NCI-H2029 treated with DMSO at 0.1 percent for 48 hours (cell line): ENCODE data around the gene PTPRJ.
"Not testable (repeated sequence)": the region's sequence is repeated elsewhere in the genome, so short reads cannot be mapped to it uniquely, and the experiment has no call there.

Source experiments
- DNase-seq: peaks from one replicate; lab custom pipeline; 2025; lab: John Stamatoyannopoulos, UW

PTPRJ gene

DNA sequence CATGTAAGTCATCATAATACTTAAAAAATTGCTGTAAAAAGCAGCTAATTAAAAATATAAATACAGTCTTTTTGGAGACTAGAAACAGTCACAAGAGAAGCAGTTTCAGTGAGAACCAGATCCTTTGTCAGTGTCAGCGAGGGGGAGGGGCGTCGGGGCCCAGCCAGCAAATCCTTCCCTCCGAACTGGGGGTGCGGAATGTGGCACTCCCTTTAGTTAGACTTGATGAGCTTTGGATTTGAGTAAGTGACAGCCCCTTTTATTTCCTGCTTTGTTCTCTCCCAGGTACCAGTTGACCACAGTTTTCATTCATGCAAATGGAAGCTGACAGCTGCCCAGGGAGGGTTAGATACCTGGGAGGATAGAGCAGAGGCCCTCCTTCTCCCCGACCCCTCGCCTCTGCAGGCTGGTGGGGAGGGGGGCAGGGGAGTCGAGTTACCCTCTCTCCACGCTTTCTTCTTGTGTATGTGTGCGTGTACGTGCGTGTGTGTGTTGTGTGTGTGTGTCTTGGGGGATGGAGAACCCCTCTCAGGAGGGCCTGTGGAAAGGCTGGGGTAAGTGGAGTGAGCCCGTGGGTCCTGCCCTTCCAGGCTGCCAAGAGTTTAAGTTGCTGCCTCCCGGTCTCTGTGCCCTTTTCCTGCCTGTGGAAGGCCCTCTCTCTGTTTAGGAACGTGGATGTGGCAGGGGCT, 38.3 kb downstream of the PTPRJ start:
- no peak for DNase-seq

DNA sequence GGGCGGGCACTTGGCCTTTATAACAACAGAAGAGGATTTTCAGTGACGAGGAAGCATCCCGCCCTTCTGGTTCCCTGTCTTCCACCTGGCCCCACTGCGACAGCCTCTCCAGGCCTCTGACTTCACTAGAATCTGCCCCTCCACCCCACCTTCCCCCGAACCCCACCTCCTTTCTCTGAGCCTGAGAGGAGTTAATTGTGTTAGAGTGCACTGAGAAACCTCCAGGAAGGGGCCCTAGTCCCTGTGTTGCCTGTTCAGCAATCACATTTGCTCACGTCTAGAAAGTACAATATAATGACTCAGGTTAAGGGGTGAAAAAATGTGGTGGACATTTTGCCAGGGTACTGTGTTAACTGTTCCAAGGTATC, 38.8 kb downstream of the PTPRJ start:
- no peak for DNase-seq

DNA sequence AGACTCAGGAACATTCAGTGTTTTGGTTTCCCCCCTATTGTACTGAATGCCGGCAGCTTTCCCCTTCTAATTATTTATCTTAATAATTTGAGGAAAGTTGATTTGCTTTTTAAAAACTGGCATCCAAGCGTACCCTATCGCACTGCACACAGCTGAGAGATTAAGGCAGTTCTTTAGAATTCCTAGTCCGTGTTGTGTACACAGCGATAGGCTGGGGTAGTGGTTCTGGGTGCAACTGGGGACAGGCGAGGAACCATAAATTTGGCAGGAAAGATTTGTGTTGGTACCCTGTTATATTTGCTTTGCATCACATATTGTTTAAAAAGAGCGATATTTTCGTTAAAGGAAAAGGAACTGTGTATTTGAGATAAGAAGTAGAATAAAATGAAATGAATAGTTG, 39.2 kb downstream of the PTPRJ start:
- no peak for DNase-seq

DNA sequence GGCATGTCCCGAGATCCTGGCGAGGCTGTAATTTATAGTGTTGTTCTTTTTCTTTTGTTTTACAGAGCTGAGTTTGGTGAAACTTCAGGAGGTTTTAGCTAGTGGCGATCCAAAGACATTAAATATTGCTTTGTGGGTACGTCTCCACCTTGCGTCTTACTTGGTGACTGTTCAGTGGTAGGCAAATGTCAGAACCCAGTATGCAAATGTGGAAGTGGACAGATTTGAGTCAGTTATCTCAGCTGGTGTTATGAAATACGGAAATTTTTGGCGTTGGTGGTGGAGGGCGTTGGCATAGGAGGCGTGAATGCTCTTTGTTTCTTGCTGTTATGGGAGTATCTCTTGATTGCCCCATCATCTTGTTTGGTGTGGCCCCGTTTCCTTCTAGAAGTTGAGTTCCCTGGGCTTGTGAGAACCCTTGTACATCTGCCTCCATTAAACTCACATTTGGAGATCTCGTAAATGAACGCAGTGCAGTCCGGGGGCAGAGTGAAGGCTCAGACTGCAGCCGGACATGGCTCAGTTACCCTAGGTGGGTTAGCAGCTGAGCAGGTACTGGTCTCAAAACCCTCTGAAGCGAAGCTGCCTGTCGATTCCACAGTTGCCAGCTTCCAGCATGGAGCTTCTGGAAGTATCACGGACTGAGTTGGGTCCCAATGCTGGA, 39.9 kb downstream of the PTPRJ start:
- DNase-seq = no peak

DNA sequence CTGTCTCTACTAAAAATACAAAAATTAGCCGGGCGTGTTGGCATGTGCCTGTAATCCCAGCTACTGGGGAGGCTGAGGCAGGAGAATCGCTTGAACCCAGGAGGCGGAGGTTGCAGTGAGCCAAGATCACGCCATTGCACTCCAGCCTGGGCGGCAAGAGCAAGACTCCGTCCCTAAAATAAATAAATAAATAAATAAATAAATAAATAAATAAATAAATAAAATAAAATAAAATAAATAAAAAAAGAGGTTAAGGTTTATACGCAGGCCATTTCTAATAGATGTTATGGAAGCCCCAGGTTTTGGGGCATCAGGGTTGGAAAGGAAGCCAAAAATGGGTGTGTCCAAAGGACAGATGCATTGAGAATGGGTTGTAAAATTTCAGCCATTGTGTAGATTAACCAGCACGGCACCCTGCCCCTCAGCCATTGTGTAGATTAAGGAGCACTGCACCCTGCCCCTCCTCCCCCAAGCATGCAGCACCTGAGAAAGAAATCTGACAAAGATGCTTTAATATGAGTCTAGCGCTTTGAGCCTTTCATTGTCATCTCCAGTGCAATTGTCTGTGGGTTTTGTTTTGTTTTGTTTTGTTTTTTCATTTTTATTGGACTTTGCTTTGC, 41.0 kb downstream of the PTPRJ start:
- DNase-seq = not testable (repeated sequence)

DNA sequence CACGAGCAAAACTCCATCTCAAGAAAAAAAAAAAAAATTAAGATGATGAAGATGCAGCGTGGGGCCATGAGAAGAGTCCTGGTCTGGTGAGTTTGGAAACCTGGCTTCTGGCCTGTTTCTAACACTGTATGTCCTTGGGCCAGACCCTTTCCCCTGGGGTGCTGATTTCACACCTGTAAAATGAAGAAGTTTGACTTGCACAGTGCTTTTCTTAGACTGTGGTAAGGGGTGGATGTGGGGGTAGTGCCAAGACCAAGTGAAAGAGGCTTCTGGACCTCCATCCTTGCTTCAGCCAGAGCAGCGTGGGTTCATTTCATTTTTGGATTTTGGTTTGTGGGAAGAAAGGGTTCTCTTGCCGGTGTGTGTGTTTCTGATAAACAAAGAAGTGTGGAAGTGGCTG, 42.1 kb downstream of the PTPRJ start:
- DNase-seq = no peak

DNA sequence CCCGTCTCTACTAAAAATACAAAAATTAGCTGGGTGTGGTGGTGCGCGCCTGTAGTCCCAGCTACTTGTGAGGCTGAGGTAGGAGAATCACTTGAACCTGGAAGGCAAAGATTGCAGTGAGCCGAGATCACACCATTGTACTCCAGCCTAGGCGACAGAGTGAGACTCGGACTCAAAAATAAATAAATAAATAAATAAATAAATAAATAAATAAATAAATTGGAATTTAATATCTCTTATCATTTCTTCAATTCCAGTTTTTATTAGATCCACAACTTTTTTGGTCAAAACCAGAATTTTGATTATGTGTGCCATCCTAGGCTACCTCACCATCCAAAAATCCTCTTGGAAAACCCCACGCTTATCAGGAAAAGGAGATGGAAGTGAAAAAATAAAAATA, 43.2 kb downstream of the PTPRJ start:
- not testable (repeated sequence) for DNase-seq

DNA sequence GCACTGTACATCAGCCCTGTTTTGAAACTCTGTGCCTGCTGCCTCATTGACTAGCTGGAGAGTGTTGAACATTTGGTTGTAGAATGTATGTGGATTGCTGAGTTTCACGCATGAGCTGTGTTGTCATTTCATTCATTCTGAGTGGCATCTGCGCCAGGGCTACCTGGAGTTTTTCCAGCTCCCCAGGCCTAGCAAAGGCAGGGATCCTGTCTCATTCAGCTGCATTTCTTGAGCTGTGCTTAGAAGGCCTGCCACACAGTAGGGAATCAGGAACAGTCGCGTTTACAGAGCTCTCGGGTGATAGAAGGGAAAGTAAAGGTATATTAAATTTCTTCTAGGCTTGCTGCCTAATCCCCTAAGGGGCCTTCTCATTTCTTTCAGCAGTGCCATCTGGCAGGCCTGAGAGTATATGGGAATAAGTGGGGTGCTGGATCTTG, 44.3 kb downstream of the PTPRJ start:
- DNase-seq = peak; percentile 17

DNA sequence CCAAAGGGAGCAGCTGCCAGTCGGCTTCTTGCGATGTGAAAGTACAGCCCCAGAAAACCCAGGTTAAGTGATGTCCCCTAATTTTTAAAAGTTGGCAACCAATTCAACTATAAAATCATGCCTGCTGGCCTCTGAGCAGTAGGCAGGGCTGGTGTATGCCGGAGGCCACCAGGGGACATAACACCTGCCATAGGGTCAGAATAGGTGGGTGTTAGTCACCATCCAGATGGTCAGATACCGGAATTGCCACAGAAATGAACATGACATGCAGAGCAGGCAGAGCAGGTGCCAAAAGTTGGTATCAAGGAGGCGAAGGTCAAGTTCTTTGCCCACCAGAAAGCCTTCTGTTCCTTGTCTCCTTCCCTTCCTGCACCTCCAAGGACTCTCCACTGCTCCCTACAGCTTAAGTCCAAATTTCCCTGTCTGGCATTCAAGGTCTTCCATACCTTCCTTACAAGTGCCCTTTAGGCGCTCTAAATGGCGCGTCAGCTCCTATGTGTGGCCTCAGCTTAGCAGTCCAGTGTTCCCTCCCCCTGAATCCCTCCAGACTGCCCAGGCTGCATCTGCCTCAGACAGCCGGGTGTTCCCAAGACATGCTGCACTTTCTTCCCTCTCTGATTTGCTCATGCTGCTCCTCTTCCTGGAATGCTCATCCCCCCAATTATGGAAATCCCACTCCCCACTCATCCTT, 45.1 kb downstream of the PTPRJ start:
- DNase-seq = no peak

DNA sequence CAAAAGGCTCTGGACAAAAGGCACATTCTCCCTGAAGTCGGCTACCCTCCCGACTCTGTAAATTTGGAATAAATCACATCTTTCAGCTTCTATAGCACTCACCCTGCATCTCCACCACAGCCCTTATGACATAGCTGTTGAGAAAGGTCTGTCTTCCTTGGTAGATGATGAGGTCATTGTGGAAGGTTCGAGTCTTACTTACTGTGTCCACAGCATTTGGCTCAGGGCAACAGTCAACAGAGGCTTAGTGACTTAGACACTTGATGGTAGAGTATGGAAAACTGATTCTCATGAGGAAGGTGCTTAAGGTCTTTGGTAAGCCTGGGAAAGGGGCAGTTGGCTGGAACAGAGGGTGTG, 45.6 kb downstream of the PTPRJ start:
- DNase-seq = no peak

DNA sequence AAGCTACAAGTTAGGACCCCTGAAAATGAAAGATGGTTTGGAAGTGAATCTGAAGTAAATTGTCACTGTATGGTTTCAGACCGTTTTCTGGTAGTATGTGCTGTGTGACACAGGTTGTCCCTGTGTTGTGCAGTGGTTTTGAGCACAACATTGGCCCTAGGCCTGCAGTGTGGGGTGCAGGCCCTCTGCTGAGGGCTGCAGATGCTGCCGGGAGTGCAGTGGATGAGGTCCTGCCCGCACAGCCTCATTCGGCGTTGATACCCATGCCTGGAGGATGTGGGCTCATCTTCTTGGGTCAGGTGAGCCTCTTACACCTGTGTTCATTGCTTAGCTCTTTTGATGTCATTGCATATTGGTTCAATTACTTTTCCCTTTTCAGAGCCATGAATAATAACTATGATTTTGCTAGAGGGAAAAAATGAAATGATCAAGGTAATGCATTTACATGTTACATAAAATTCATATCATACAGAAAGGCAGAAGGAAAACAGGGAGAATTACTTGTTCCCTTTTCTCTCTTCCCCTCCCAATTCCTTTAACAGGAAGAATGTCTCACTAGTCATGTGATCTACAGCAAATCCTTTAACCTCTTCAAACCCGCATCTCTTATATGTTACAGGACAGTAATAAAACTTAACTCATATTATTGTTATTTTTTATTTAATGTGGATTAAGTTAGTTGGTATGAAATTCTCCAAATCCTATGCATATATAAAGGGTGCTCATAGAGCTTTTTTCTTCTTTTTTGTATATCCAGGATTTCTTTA, 48.7 kb downstream of the PTPRJ start:
- DNase-seq = no peak

DNA sequence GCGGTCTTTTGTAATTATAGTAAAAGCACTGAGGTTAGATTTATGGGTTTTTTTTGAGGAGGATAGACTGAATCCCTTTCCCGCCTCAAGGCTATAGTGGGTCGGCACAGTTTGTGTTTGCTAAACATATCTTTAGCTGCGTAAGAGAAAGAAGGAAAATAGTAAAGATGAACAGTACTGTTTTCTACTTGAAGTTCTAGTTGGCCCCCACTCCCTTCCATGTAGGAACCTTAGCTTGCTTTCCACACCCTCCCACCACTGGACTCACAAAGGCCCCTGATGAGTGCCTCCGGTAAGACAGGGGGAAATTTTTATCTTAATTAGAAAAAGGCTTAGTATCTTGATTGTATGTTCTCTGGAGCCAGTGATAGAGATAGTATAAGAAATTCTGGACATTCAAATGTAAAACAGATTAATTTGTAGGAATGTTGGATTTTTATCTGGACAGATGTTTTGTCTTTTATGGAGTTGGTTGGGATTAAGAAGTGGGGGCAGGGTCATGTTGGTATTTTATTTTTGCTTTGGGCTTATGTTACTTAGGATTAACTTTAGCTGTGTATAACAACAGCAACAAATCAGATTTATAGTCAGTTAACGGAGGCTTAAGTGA, 49.4 kb downstream of the PTPRJ start:
- DNase-seq = no peak

DNA sequence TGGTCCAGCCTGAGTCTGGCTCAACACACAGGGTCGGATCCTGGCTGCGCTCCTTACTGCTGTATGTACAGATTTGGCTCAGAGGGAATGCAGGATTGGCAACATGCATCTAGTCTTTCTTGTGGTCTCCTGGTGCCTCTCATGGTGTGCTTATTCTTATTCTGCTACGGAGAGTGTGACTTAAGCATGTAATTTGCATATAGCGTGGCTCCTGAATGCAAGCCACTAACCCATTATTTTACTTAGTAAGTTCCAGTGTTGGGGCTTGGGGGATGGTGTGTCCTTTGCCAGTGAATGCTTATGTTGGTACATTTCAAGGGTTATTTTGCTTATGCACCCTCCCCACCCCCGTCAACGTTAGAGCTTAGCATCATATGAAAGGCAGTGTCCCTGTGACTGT, 51.2 kb downstream of the PTPRJ start:
- no peak for DNase-seq

DNA sequence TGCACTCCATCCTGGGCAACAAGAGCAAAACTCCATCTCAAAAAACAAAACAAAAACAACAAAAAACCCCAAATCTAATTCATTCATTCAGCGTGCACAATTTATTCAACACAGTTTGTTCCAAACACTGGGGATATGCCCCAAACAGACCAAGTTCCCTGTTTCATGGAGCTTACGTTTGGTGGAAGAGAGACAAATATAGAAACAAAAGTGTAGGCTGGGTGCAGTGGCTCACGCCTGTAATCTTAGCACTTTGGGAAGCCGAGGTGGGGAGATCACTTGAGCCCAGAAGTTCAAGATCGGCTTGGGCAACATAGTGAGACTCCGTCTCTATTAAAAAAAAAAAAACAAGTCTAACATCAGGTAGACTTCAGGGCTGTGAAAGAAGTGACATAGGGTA, 52.4 kb downstream of the PTPRJ start:
- DNase-seq = no peak

DNA sequence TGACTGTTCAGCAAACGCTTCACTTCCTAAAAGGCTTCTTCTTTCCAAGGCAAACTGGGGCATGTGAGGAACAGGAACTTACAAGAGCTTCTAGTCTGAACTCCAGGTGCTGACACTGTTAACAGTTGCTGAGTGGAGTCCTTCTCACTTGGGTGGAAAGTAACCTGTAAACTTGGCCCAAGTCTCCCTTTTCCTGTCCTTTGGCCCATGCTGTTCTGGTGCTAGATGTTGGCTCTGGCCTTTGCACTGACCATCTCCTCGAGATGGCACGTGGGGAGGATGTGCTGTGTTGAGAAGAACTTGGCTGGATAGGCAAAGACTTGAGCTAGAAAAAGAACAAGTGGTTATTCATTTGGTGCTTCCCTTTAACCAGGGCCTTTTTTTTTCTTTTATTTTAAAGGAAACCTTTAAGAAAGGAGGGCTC, 53.6 kb downstream of the PTPRJ start:
- DNase-seq = no peak

DNA sequence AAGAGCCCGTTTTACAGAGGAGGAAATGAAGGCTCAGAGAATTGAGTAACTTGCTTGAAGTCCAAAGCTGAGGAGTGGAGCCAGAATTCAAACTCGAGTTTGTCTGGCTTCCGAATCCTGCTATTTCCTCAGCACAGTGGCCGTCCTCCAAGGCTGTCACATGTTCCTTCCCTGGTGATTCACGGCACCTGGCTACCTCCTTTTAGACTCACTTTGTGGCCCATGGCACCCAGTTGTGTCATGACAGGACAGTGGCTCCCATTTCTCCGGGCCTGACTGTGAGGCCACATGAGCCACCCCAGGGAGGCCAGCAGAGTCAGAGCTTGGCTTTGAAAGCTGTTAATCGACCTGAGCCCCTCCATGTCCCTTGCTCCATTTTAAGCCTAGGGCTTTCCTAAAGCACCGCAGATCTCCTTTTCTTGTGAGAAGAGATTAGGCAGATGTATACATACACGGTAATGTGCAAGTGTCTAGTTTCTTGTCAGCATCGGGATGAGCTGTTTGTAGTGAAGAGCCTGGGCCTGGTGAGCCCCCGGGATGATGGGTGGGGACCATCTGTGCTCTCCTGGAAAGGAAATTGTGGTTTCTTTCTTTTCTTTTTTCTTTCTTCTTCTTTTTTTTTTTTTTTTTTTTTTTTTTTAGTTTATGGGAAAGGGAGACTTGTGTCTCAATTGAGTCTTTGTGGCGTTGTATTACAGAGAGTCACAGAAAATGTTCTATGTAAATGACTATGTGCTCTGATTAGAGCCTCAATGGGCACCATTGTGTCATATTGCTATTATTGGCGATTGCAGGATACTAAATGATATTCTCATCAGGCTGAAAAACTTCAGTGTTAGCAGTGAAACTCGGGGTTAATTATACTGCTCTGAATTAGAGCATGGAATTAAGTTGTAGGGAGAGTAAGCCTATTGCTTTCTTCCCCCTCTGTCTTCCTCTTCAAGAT, 54.8 kb downstream of the PTPRJ start:
- no peak for DNase-seq

DNA sequence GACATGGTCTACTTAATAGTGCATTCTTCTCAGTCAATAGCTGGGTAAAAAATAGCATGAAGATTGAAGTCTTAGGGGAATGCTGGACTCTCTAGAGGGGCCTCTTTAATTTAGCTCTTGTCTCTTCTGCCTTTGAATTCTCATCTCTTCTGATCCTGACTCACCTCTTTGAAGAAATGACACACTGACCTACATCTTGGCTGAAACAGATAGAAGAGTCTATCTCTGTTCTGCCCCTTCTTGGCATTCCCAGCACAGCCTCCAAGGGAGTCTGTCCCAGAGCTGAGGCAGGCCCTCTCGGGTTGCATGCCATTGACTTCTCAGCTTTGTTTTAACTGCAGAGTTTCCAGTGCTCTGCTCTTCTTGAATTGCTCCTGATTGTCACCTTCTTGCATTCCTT, 55.7 kb downstream of the PTPRJ start:
- no peak for DNase-seq

DNA sequence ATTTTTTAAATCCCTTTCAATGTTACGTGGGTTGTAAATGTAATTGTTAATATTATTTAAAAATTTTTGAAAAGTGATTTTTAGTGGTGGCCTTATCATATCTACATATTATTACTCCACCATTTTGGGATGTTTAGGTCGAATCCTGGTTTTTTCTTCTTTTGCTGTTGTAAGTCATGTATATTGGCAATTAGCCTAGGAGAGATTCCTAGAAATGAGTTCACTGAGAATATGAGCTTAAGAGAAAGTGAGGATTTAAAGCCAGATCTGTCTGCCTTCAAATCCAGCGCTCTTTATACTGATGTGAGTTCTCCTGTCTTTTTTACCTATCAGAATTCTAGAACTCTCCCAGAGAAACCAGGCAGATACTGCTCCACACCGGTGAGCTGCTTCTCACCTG, 56.1 kb downstream of the PTPRJ start:
- DNase-seq = no peak

DNA sequence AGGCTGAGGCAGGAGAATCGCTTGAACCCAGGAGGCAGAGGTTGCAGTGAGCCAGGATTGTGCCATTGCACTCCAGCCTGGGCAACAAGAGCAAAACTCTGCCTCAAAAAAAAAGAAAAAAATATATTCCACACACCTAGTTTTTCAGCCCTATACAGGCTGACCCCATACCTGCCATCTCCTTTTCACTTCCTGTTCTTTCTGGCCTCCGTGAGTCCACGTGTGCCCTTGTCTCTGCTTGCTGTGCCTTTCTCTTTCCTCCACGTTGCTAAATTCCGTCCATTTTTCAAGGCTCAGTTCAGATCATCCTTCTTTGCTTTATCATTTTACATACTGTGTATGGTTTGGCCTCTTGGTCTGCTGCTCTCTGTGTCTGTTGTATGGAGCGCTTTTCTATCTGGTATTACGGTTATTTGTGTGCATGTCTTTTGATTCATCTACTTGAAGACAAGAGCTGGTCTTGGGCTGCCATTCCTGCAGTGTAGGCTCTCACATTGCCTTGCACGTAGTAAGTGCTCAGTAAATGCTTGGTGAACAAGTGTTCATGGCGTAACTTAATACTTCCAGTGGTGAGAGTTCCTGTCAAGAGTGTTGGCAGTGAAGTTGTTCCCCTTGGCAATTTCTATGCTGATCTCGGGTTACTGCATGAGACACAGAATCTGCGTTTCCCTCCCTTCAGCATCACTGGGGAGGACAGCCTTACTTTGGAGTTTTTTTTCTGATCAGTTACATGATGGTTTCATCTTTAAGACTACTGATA, 57.5 kb downstream of the PTPRJ start:
- peak; percentile 11 for DNase-seq
